Measurements from ENCODE around the gene ANKRD13D. TPM values are rescaled to one million over a fixed set of nuclear protein-coding genes. Genes with fewer than 3 reads are reported as not detected.
A peak's percentile ranks its signal among the peaks of the same experiment; 100 is the strongest.

Gene ANKRD13D
- total RNA-seq, 1 donor from 2014 or later = 40.8 TPM

- TF ChIP-seq CTCF (IDR thresholded peaks at IDR 0.05; ENCODE audit: insufficient read depth, low read depth, low read length) (no peak), EZH2 (IDR thresholded peaks at IDR 0.05; ENCODE audit: insufficient read depth, low read length) (no peak)
- H3K36me3 Mint-ChIP-seq (ENCODE audit: low read depth, unreplicated experiment) = peaks cover 2% of the 10 kb centered on the region
- H3K27ac Mint-ChIP-seq (ENCODE audit: unreplicated experiment) = no peak overlapping the region
- Histone ChIP-seq H3K9ac (ENCODE audit: low read length) (peak overlapping the region; percentile 4), H3K27ac (ENCODE audit: low read depth, low read length) (no peak overlapping the region), H3K36me3 (ENCODE audit: insufficient read depth, low read length) (peaks cover 7% of the 10 kb centered on the region), H4K20me1 (ENCODE audit: insufficient read depth, low read length) (no peaks in the 10 kb centered on the region), H2AFZ (ENCODE audit: low read depth, low read length) (no peak overlapping the region), H3K4me1 (ENCODE audit: insufficient read depth, low read length) (peaks cover 9% of the 10 kb centered on the region), H3K4me2 (ENCODE audit: low read length) (no peak overlapping the region), H3K27me3 (ENCODE audit: insufficient read depth, low read length) (no peaks in the 10 kb centered on the region), H3K9me3 (ENCODE audit: insufficient read depth, low read depth, low read length) (no peaks in the 10 kb centered on the region), H3K79me2 (ENCODE audit: insufficient read depth, low read length) (peaks cover 43% of the 10 kb centered on the region), H3K4me3 (ENCODE audit: insufficient read depth, low read depth, low read length) (no peak overlapping the region)
- H3K4me1 Mint-ChIP-seq (ENCODE audit: low read depth, unreplicated experiment) = no peaks in the 10 kb centered on the region
- no peaks in the 10 kb centered on the region for H3K9me3 Mint-ChIP-seq (ENCODE audit: unreplicated experiment)
- DNase-seq (ENCODE audit: low read depth) (no peak), FAIRE-seq (no peak)
- no peaks in the 10 kb centered on the region for H3K27me3 Mint-ChIP-seq (ENCODE audit: low read depth, unreplicated experiment)
- no peak overlapping the region for H3K4me3 Mint-ChIP-seq (ENCODE audit: unreplicated experiment)
Measured at GRCh38 chr11:67278135-67278938, 10.8 kb upstream of the ANKRD13D start.

- peaks cover 8% of the 10 kb centered on the region for H3K36me3 ChIP-seq (ENCODE audit: insufficient read depth, low read length)
- Mint-ChIP-seq H3K27ac (ENCODE audit: unreplicated experiment) (no peak overlapping the region), H3K4me1 (ENCODE audit: low read depth, unreplicated experiment) (no peaks in the 10 kb centered on the region), H3K9me3 (ENCODE audit: unreplicated experiment) (no peaks in the 10 kb centered on the region), H3K4me3 (ENCODE audit: unreplicated experiment) (no peak overlapping the region), H3K27me3 (ENCODE audit: low read depth, unreplicated experiment) (no peaks in the 10 kb centered on the region), H3K36me3 (ENCODE audit: low read depth, unreplicated experiment) (peaks cover 2% of the 10 kb centered on the region)
- no peak overlapping the region for H2AFZ ChIP-seq (ENCODE audit: low read depth, low read length)
- no peak for TF ChIP-seq EZH2 (IDR thresholded peaks at IDR 0.05; ENCODE audit: insufficient read depth, low read length)
- no peak overlapping the region for H3K4me3 ChIP-seq (ENCODE audit: insufficient read depth, low read depth, low read length)
- no peak overlapping the region for H3K4me2 ChIP-seq (ENCODE audit: low read length)
- H3K9me3 ChIP-seq (ENCODE audit: insufficient read depth, low read depth, low read length) = no peaks in the 10 kb centered on the region
- H3K27me3 ChIP-seq (ENCODE audit: insufficient read depth, low read length) = no peaks in the 10 kb centered on the region
- peaks cover 36% of the 10 kb centered on the region for H3K79me2 ChIP-seq (ENCODE audit: insufficient read depth, low read length)
- peaks cover 9% of the 10 kb centered on the region for H3K4me1 ChIP-seq (ENCODE audit: insufficient read depth, low read length)
- H4K20me1 ChIP-seq (ENCODE audit: insufficient read depth, low read length) = no peaks in the 10 kb centered on the region
- H3K9ac ChIP-seq (ENCODE audit: low read length) = no peak overlapping the region
- FAIRE-seq (no peak), DNase-seq (ENCODE audit: low read depth) (no peak)
- no peak overlapping the region for H3K27ac ChIP-seq (ENCODE audit: low read depth, low read length)
Measured at GRCh38 chr11:67278939-67279588, 10.0 kb upstream of the ANKRD13D start.

GRCh38 chr11:67279589-67280340 lies 9.3 kb upstream of the ANKRD13D start:
- Histone ChIP-seq H3K79me2 (ENCODE audit: insufficient read depth, low read length) (peaks cover 29% of the 10 kb centered on the region), H2AFZ (ENCODE audit: low read depth, low read length) (no peak overlapping the region), H3K4me3 (ENCODE audit: insufficient read depth, low read depth, low read length) (no peak overlapping the region), H4K20me1 (ENCODE audit: insufficient read depth, low read length) (no peaks in the 10 kb centered on the region), H3K36me3 (ENCODE audit: insufficient read depth, low read length) (peaks cover 11% of the 10 kb centered on the region), H3K9ac (ENCODE audit: low read length) (no peak overlapping the region), H3K27ac (ENCODE audit: low read depth, low read length) (no peak overlapping the region), H3K9me3 (ENCODE audit: insufficient read depth, low read depth, low read length) (no peaks in the 10 kb centered on the region), H3K4me1 (ENCODE audit: insufficient read depth, low read length) (peaks cover 9% of the 10 kb centered on the region), H3K27me3 (ENCODE audit: insufficient read depth, low read length) (no peaks in the 10 kb centered on the region), H3K4me2 (ENCODE audit: low read length) (no peak overlapping the region)
- H3K4me1 Mint-ChIP-seq (ENCODE audit: low read depth, unreplicated experiment) = no peaks in the 10 kb centered on the region
- H3K27ac Mint-ChIP-seq (ENCODE audit: unreplicated experiment) = no peak overlapping the region
- no peaks in the 10 kb centered on the region for H3K27me3 Mint-ChIP-seq (ENCODE audit: low read depth, unreplicated experiment)
- peaks cover 2% of the 10 kb centered on the region for H3K36me3 Mint-ChIP-seq (ENCODE audit: low read depth, unreplicated experiment)
- no peak for FAIRE-seq
- no peaks in the 10 kb centered on the region for H3K9me3 Mint-ChIP-seq (ENCODE audit: unreplicated experiment)
- DNase-seq (ENCODE audit: low read depth) = no peak
- TF ChIP-seq CTCF (IDR thresholded peaks at IDR 0.05; ENCODE audit: insufficient read depth, low read depth, low read length) = no peak
- no peak for TF ChIP-seq EZH2 (IDR thresholded peaks at IDR 0.05; ENCODE audit: insufficient read depth, low read length)
- no peak overlapping the region for H3K4me3 Mint-ChIP-seq (ENCODE audit: unreplicated experiment)

Measured in astrocyte (in vitro differentiated cells and primary cell).